ENCODE measurements around the gene FBXO45.

DNA sequence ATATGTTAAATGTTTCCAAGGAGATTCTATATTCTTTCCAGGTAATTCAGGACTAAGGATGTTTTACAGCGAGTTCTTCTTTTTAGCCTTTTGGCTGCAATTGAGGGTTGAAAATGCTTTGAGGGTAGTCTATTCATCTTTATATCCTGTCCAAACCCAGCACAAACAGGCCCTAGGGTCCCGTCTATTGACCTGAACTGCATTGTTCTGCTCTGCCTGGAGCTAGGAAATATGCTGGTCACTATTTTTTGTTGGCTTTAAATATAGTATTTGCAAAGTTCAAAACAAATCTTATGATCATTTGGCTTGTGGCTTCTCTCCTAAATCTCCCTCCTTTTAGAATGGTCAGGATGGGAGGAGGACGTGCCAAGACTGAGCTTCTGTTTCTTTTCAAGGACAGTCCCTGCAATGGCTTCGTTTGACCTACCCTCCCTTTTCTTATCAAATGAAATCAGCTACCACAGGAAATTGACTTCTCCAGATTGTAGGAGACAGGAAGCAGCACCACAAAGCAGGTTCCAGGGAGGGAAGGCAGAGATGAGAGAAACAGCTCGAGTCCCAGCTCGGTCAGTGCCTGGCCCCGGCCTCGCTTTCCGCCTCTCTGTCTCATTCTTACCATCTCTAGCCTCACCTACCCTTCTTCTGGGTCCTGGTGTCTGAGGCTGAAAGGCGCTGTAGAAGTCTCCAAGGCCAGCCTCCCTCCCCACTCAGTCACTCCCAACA is 43.5 kb downstream of the FBXO45 start:
- TF ChIP-seq, protein P1, sequence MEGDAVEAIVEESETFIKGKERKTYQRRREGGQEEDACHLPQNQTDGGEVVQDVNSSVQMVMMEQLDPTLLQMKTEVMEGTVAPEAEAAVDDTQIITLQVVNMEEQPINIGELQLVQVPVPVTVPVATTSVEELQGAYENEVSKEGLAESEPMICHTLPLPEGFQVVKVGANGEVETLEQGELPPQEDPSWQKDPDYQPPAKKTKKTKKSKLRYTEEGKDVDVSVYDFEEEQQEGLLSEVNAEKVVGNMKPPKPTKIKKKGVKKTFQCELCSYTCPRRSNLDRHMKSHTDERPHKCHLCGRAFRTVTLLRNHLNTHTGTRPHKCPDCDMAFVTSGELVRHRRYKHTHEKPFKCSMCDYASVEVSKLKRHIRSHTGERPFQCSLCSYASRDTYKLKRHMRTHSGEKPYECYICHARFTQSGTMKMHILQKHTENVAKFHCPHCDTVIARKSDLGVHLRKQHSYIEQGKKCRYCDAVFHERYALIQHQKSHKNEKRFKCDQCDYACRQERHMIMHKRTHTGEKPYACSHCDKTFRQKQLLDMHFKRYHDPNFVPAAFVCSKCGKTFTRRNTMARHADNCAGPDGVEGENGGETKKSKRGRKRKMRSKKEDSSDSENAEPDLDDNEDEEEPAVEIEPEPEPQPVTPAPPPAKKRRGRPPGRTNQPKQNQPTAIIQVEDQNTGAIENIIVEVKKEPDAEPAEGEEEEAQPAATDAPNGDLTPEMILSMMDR (IDR thresholded peaks at IDR 0.05; ENCODE audit: insufficient read depth, low read depth, low read length), result no peak
- TF ChIP-seq EZH2 (IDR thresholded peaks at IDR 0.05; ENCODE audit: insufficient read depth, low read length), result no peak
